K562 (cell line): Measurements from ENCODE around the gene CDS2.

ENCODE experiments used
- EZH2 ChIP-seq: IDR thresholded peaks from 2 replicates; pipeline ENCODE4 v1.6.1; 2012; ENCODE audit warnings: low read depth, mild to moderate bottlenecking, inconsistent platforms, low read length, borderline replicate concordance
- GTF2F1 ChIP-seq: IDR thresholded peaks from 2 replicates; pipeline ENCODE4 v1.6.1; 2011; ENCODE audit warnings: low read depth, low read length, improper control_type of control experiment
- LARP7 ChIP-seq: fragments of 450-650 bp; IDR thresholded peaks from 2 replicates; pipeline ENCODE4 v1.6.1; 2016
- RFX7 ChIP-seq: fragments of 250-450 bp; sonication (Bioruptor Pico); IDR thresholded peaks from 2 replicates; pipeline ENCODE4 v1.5.1; 2021; ENCODE audit warnings: mild to moderate bottlenecking
- SP1 ChIP-seq: sonication (generic); formaldehyde crosslinking; IDR thresholded peaks from 2 replicates; pipeline ENCODE4 v1.8.1; 2022; ENCODE audit warnings: mild to moderate bottlenecking, missing genetic modification reagents
- TF ChIP-seq, protein P1 (sequence below), 3 experiments: IDR thresholded peaks in 2 of 3; conservative IDR thresholded peaks in 1 of 3; 2 replicates each; pipeline ENCODE4 v1.5.1; 2011 to 2012; ENCODE audit warnings: low read length in 3 of 3, mild to moderate bottlenecking in 3 of 3, control low read depth in 2 of 3, improper control_type of control experiment in 1 of 3, inconsistent platforms in 1 of 3, low read depth in 1 of 3, mixed read lengths in 1 of 3, moderate library complexity in 1 of 3; ENCODE audit not compliant: insufficient read depth in 2 of 3
- TF ChIP-seq, protein P2 (sequence below), 2 experiments: fragments of 450-650 bp; conservative IDR thresholded peaks; 2 replicates each; pipeline ENCODE4 v1.6.1; 2017; ENCODE audit warnings: mild to moderate bottlenecking in 2 of 2, moderate library complexity in 2 of 2
- TF ChIP-seq, protein P3 (sequence below): sonication (generic); formaldehyde crosslinking; IDR thresholded peaks from 2 replicates; pipeline ENCODE4 v1.8.0; 2023; ENCODE audit warnings: mild to moderate bottlenecking, missing genetic modification reagents

DNA sequence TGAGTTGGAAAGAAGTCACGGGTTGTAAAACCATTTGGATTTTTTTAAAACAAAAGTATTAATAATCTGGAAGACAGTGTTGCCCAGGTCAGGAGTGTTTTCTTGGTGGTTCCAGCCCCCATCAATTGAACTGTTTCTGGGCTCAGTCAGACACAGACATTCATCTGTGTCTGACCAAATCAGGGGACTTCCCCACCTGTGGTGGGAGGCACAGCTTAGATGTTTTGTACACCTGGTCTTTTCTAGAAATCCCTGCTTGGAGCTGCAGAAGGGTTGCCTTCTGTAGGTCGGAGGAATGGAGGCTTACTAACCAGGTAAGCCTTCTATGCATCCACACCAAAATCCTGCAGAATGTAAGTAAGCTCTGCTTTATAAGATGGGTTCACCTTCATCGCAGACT, 63.6 kb downstream of the CDS2 start:
- TF ChIP-seq, protein P1, sequence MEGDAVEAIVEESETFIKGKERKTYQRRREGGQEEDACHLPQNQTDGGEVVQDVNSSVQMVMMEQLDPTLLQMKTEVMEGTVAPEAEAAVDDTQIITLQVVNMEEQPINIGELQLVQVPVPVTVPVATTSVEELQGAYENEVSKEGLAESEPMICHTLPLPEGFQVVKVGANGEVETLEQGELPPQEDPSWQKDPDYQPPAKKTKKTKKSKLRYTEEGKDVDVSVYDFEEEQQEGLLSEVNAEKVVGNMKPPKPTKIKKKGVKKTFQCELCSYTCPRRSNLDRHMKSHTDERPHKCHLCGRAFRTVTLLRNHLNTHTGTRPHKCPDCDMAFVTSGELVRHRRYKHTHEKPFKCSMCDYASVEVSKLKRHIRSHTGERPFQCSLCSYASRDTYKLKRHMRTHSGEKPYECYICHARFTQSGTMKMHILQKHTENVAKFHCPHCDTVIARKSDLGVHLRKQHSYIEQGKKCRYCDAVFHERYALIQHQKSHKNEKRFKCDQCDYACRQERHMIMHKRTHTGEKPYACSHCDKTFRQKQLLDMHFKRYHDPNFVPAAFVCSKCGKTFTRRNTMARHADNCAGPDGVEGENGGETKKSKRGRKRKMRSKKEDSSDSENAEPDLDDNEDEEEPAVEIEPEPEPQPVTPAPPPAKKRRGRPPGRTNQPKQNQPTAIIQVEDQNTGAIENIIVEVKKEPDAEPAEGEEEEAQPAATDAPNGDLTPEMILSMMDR (IDR thresholded peaks at IDR 0.05 in 2 of 3, conservative IDR thresholded peaks at IDR 0.05 in 1 of 3; ENCODE audit: insufficient read depth in 2 of 3, low read depth in 1 of 3, low read length in 3 of 3) = no peak
- TF ChIP-seq SP1 (CRISPR knock-in tag) (no peak), EZH2 (no peak), RFX7 (CRISPR knock-in tag) (no peak), GTF2F1 (no peak), LARP7 (no peak)
- TF ChIP-seq, protein P2, sequence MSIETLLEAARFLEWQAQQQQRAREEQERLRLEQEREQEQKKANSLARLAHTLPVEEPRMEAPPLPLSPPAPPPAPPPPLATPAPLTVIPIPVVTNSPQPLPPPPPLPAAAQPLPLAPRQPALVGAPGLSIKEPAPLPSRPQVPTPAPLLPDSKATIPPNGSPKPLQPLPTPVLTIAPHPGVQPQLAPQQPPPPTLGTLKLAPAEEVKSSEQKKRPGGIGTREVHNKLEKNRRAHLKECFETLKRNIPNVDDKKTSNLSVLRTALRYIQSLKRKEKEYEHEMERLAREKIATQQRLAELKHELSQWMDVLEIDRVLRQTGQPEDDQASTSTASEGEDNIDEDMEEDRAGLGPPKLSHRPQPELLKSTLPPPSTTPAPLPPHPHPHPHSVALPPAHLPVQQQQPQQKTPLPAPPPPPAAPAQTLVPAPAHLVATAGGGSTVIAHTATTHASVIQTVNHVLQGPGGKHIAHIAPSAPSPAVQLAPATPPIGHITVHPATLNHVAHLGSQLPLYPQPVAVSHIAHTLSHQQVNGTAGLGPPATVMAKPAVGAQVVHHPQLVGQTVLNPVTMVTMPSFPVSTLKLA (conservative IDR thresholded peaks at IDR 0.05) = no peak
- TF ChIP-seq, protein P3, sequence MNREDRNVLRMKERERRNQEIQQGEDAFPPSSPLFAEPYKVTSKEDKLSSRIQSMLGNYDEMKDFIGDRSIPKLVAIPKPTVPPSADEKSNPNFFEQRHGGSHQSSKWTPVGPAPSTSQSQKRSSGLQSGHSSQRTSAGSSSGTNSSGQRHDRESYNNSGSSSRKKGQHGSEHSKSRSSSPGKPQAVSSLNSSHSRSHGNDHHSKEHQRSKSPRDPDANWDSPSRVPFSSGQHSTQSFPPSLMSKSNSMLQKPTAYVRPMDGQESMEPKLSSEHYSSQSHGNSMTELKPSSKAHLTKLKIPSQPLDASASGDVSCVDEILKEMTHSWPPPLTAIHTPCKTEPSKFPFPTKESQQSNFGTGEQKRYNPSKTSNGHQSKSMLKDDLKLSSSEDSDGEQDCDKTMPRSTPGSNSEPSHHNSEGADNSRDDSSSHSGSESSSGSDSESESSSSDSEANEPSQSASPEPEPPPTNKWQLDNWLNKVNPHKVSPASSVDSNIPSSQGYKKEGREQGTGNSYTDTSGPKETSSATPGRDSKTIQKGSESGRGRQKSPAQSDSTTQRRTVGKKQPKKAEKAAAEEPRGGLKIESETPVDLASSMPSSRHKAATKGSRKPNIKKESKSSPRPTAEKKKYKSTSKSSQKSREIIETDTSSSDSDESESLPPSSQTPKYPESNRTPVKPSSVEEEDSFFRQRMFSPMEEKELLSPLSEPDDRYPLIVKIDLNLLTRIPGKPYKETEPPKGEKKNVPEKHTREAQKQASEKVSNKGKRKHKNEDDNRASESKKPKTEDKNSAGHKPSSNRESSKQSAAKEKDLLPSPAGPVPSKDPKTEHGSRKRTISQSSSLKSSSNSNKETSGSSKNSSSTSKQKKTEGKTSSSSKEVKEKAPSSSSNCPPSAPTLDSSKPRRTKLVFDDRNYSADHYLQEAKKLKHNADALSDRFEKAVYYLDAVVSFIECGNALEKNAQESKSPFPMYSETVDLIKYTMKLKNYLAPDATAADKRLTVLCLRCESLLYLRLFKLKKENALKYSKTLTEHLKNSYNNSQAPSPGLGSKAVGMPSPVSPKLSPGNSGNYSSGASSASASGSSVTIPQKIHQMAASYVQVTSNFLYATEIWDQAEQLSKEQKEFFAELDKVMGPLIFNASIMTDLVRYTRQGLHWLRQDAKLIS (CRISPR knock-in tag) = no peak
